ENCODE measurements around the gene LPGAT1.

GRCh38 chr1:211734359-211734758, 96.2 kb downstream of the LPGAT1 start:
- TF ChIP-seq, protein P1, sequence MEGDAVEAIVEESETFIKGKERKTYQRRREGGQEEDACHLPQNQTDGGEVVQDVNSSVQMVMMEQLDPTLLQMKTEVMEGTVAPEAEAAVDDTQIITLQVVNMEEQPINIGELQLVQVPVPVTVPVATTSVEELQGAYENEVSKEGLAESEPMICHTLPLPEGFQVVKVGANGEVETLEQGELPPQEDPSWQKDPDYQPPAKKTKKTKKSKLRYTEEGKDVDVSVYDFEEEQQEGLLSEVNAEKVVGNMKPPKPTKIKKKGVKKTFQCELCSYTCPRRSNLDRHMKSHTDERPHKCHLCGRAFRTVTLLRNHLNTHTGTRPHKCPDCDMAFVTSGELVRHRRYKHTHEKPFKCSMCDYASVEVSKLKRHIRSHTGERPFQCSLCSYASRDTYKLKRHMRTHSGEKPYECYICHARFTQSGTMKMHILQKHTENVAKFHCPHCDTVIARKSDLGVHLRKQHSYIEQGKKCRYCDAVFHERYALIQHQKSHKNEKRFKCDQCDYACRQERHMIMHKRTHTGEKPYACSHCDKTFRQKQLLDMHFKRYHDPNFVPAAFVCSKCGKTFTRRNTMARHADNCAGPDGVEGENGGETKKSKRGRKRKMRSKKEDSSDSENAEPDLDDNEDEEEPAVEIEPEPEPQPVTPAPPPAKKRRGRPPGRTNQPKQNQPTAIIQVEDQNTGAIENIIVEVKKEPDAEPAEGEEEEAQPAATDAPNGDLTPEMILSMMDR (IDR thresholded peaks at IDR 0.05), result no peak
- no peak for TF ChIP-seq POLR2A (IDR thresholded peaks at IDR 0.05)

All from body of pancreas (tissue), 4 donors.